B cell (primary cell): Measurements from ENCODE around the gene ARL17A.
"Not testable (repeated sequence)": the region's sequence is repeated elsewhere in the genome, so short reads cannot be mapped to it uniquely, and the experiment has no call there.

Source experiments
- CTCF ChIP-seq: fragments of 200-600 bp; IDR thresholded peaks from one replicate; pipeline ENCODE4 v1.8.0; 2022; ENCODE audit warnings: antibody characterized with exemption, mild to moderate bottlenecking
- EZH2 ChIP-seq: IDR thresholded peaks from 2 replicates; pipeline ENCODE4 v1.6.1; 2012; ENCODE audit warnings: borderline replicate concordance, low read depth, mild to moderate bottlenecking, moderate library complexity, low read length; ENCODE audit not compliant: insufficient read depth, poor library complexity, severe bottlenecking

GRCh38 chr17:46617121-46617520 is 37.6 kb upstream of the ARL17A start:
- not testable (repeated sequence) for TF ChIP-seq EZH2, CTCF
